SU-DHL-6 (cell line): ENCODE data around the gene PALLD.
"Not testable (repeated sequence)": the region's sequence is repeated elsewhere in the genome, so short reads cannot be mapped to it uniquely, and the experiment has no call there.

Source experiments
- CTCF ChIP-seq: fragments of 200-600 bp; sonication (generic); IDR thresholded peaks from one replicate; pipeline ENCODE4 v1.5.1; 2017; ENCODE audit warnings: antibody characterized with exemption, mild to moderate bottlenecking, low read length, moderate library complexity; ENCODE audit not compliant: insufficient read depth, poor library complexity, severe bottlenecking
- EZH2phosphoT487 ChIP-seq: fragments of 200-600 bp; sonication (generic), shearing (Covaris generic); conservative IDR thresholded peaks from 2 replicates; pipeline ENCODE4 v1.6.1; 2018; ENCODE audit warnings: mild to moderate bottlenecking, antibody characterized with exemption, low read length, moderate library complexity, mixed read lengths

GRCh38 chr4:168937473-168937872 is 440.6 kb downstream of the PALLD start:
- not testable (repeated sequence) for TF ChIP-seq CTCF, EZH2phosphoT487
